ENCODE data around the gene EXD1. TPM values are rescaled to one million over a fixed set of nuclear protein-coding genes. Genes with fewer than 3 reads are reported as not detected.
"Not testable (repeated sequence)": the region's sequence is repeated elsewhere in the genome, so short reads cannot be mapped to it uniquely, and the experiment has no call there.

Gene EXD1
- polyA plus RNA-seq (2012; ENCODE audit: insufficient read depth, insufficient read length): not detected

- H3K4me3 ChIP-seq (ENCODE audit: low read length): peak within 1 kb of the TSS; percentile 87
Measured at GRCh38 chr15:41230650-41231421, at the start of gene EXD1, which contains the start of gene CHP1. Gene EXD1, minus strand, starts transcription at chr15:41230757. Its CDS starts 4,182 bp downstream, at chr15:41226575. Gene CHP1, plus strand, starts transcription at chr15:41231268. Its CDS starts 115 bp downstream, at chr15:41231383.

DNA sequence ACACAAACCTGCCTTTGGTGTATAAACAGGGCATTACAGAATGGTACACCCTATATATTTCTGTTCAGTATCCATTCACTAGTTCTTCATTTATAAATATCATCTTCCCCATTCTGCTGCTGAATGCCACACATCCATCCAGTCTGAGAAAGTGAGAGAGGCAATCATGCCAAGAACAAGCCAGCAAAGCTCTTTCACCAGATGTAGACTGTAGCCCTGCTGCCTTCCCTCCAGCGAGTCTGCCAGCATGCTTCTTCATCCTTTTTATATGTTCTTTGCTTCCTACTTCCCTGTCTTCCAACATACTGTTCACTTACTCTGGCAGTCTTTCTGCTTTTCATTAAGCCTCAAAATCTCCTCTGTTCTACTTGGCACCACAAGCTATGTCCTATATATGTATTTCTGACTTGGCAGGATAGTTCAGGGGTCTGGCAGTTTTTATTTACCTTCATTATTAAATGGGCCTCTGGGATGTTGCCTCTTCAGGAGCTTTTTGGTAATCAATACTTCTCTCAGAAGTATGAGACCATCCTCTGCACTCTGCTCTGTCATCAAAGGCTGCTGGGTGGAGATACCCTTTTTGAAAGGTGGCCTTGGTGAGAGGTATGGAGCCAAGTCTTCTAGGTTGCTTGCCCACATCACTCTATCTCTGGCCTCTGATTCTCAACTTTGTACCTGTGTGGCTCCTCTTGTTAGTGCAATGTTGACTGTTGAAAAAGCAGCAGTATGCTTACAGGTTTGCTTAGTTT lies 49.2 kb upstream of the EXD1 start:
- DNase-seq (ENCODE audit: low read depth, low spot score): no peak

More at GRCh38 chr15:41230650-41231421, at the start of gene EXD1, which contains the start of gene CHP1:
- peak; percentile 91 for DNase-seq (ENCODE audit: low read depth, low spot score)

DNA sequence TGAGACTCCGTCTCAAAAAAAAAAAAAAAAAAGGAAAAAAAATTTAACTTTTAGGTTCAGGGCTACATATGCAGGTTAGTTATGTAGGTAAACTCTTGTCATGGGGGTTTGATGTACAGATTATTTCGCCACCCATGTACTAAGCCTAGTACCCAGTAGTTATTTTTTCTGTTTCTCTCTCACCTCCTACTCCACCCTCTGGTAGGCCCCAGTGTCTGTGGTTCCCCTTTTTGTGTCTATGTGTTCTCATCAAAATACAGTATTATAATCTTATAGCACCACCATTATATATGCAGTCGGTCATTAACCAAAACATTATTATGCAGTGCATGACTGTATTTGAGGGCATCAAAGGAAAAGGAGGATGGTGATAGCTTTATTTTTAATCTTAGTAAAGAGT lies 47.8 kb upstream of the EXD1 start:
- no peak for DNase-seq (ENCODE audit: low read depth, low spot score)
- H3K4me3 ChIP-seq (ENCODE audit: low read length): no peak overlapping the region

More for the DNA sequence above, 49.2 kb upstream of the EXD1 start:
- H3K4me3 ChIP-seq (ENCODE audit: low read length): no peak overlapping the region

- DNase-seq (ENCODE audit: low read depth, low spot score): no peak
- no peak overlapping the region for H3K4me3 ChIP-seq (ENCODE audit: low read length)
Measured at GRCh38 chr15:41276831-41277230, 46.3 kb upstream of the EXD1 start.

DNA sequence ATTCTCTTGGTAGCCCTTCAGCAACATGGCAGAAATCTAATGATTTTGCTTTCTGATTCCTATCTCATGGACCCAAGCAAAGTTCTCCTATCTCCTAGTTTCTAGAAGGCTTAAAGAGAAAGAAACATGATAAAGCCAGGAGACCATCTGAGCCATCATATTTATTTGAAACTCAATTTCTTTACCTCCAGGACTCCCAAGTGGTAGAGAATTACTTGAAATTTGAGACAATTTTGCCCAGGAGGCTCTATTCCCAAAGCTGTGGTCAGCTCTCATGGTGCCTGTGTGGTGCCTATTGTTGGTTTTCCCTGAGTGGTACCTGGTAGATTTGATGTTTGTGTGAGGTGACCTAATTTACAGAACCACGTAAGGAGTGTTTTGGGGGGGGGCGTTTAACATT lies 39.3 kb upstream of the EXD1 start:
- no peak overlapping the region for H3K4me3 ChIP-seq (ENCODE audit: low read length)
- no peak for DNase-seq (ENCODE audit: low read depth, low spot score)

DNA sequence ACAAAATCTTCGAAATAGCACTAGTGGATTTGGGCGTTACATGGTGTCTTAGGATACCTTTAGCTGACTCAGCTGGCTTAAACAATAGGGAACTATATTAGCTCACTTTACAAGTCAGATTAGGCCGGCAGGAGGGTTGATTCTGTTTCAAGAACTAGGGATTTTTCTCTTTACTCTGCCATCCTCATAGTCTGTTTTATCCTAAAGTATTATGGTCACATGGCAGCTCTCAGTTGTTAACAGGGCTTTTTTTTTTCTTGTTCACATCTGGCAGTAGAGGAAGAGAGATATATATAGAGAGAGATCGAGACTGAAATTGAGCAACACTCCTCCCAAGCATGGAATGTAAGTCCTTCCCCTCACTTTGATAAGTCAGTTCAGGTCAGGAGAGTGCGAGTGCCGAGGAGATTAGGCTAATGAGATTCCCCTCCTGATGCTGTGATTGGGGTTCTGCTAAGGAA lies 33.4 kb upstream of the EXD1 start:
- DNase-seq (ENCODE audit: low read depth, low spot score): no peak
- H3K4me3 ChIP-seq (ENCODE audit: low read length): no peak overlapping the region

DNA sequence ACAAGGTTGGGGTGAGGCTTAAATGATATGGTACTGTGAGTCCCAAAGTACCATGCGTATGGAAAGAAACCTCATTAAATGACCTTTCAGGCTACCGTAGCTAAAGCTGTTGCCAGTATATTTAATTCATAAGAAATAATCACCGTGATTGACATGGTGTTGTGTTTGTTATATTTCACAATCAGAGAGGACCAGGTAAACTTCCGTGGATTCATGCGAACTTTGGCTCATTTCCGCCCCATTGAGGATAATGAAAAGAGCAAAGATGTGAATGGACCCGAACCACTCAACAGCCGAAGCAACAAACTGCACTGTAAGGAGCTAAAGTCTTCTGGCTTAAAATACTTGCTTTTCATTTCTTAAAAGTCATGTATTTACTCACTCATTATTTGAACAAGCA lies 32.0 kb upstream of the EXD1 start:
- no peak for DNase-seq (ENCODE audit: low read depth, low spot score)
- H3K4me3 ChIP-seq (ENCODE audit: low read length): no peak overlapping the region

DNA sequence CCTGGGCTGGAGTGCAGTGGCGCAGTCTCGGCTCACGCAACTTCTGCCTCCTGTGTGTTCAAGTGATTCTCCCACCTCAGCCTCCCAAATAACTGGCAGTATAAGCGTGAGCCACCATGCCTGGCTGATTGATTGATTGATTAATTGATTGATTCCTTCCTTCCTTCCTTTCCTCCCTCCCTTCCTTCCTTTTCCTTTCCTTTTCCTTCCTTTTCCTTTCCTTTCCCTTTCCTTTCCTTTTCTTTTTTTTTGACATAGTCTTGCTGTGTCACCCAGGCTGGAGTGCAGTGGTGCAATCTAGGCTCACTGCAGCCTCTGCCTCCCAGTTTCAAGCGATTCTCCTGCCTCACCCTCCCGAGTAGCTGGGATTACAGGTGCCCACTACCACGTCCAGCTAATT lies 30.4 kb upstream of the EXD1 start:
- H3K4me3 ChIP-seq (ENCODE audit: low read length): not testable (repeated sequence)

GRCh38 chr15:41259546-41260189 lies 29.1 kb upstream of the EXD1 start:
- H3K4me3 ChIP-seq (ENCODE audit: low read length): no peak overlapping the region
- no peak for DNase-seq (ENCODE audit: low read depth, low spot score)

More for the DNA sequence above, 30.4 kb upstream of the EXD1 start:
- DNase-seq (ENCODE audit: low read depth, low spot score): not testable (repeated sequence)

- DNase-seq (ENCODE audit: low read depth, low spot score): no peak
- H3K4me3 ChIP-seq (ENCODE audit: low read length): no peak overlapping the region
Measured at GRCh38 chr15:41258750-41259471, 28.4 kb upstream of the EXD1 start.

DNA sequence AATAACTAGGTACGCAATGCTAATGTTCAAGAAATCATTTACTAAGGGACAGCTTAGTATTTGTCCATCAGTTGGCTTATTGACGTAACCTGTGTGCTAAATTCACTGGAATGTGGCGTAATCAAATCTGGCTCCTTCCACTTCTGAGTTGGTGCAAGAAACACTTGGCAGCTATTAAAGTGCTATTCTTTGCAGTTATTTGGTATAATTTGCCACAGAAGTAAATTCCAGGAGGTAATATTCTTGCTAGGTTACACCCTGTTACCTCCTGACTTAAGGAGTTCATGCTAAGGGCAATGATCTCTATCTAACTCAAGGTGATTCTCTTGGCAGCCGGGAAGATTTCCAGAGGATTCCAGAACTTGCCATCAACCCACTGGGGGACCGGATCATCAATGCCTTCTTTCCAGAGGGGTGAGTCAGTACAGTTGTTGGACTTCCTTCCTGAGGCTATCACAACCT lies 26.1 kb upstream of the EXD1 start:
- no peak for DNase-seq (ENCODE audit: low read depth, low spot score)
- no peak overlapping the region for H3K4me3 ChIP-seq (ENCODE audit: low read length)

- DNase-seq (ENCODE audit: low read depth, low spot score): no peak
- no peak overlapping the region for H3K4me3 ChIP-seq (ENCODE audit: low read length)
Measured at GRCh38 chr15:41256103-41256502, 25.5 kb upstream of the EXD1 start.

GRCh38 chr15:41254560-41254959 lies 24.0 kb upstream of the EXD1 start:
- H3K4me3 ChIP-seq (ENCODE audit: low read length): no peak overlapping the region
- DNase-seq (ENCODE audit: low read depth, low spot score): peak; percentile 70

DNA sequence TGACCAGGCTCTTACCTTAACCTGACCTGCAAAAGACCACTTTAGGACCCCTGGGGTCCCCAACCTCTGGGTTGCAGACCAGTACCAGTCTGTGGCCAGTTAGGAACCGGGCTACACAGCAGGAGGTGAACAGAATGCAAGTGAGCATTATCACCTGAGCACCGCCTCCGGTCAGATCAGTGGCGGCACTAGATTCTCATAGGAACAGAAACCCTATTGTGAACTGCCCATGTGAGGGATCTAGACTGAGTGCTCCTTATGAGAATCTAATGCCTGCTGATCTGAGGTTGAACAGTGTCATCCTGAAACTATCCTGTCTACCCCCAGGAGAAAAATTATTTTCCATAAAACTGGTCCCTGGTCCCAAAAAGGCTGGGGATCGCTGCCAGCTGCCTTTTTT lies 20.9 kb upstream of the EXD1 start:
- DNase-seq (ENCODE audit: low read depth, low spot score): no peak
- H3K4me3 ChIP-seq (ENCODE audit: low read length): no peak overlapping the region

- H3K4me3 ChIP-seq (ENCODE audit: low read length); DNase-seq (ENCODE audit: low read depth, low spot score): not testable (repeated sequence)
Measured at GRCh38 chr15:41250745-41251144, 20.2 kb upstream of the EXD1 start.

DNA sequence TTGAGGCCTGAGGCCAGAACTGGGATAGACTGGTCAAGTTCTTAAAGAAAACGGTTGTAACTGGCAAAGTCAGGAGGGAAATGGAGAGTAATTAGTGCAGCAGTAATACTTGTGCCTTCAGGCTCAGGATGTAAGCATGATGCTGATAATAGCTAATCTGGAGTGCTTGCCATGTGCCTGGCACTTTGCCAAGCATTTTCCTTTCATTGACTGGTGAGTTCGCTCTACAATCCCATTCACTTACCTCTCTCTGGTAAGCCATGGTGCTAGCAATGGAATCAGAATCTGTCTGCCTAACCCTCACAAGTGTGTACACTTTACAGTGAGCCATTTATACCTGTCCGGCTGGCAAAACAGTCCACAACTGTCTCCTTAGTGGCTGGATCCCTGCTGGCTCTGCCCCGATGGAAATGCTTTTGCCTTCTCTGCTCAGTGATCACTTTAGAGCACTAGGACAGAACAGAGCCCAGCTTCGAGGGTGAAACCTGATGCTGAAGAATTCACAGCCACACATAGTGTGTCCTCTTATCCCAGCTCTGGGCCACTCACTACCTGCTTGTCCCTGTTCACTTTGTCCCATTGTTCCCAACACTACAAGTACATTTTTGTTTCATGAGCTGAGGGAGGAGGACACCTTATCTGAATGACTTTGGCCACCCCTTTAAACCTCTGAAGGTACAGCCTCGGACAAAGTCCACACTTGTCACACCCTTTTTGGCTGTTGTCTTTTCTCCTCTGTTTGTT lies 10.8 kb upstream of the EXD1 start:
- H3K4me3 ChIP-seq (ENCODE audit: low read length): no peak overlapping the region
- DNase-seq (ENCODE audit: low read depth, low spot score): no peak

GRCh38 chr15:41238100-41238499 lies 7.5 kb upstream of the EXD1 start:
- H3K4me3 ChIP-seq (ENCODE audit: low read length): no peak overlapping the region
- no peak for DNase-seq (ENCODE audit: low read depth, low spot score)

DNA sequence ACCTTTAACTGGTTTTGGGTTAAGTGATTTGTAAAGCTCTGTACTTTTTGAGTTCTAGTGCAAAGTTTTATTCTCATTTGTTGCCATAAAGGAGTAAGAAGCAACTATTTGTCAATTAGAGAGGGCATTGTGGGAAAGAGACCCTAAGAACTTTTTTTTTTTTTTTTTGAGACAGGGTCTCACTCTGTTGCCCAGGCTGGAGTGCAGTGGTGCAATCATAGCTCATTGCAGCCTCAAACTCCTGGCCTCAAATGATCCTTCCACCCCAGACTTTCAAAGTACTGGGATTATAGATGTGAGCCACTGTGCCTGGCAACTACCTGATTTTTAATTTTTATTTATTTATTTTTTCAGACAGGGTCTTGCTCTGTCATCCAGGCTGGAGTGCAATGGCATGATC lies 5.4 kb upstream of the EXD1 start:
- no peak for DNase-seq (ENCODE audit: low read depth, low spot score)
- no peak overlapping the region for H3K4me3 ChIP-seq (ENCODE audit: low read length)

Data from Jurkat, Clone E6-1 (cell line).